HG02763 (cell line): ENCODE data around the gene OLFM4.

Experiments used
- ATAC-seq: cut with Tn5 transposase; IDR thresholded peaks from one replicate; pipeline ENCODE4 v1.9.1; 2021; ENCODE audit warnings: mild to moderate bottlenecking, moderate library complexity; ENCODE audit not compliant: unreplicated experiment

Gene OLFM4

DNA sequence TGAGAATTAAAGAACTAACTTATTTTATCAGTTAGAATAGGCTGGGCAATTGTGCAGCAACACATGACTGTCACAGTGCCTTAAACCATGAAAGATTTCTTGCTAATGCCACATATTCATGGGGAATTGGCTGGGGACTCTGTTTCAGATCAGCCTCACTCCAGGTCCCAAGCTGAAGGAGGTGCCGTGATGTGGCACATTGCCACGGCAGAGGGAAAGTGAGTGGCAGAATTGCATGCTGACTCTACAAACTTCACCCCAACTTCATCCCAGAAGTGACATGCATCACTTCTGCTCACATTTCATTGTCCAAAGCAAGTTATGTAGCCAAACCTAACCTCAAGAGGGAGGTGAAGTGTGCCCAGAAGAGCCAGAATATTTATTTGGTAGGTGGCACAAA lies 37.8 kb downstream of the OLFM4 start:
- ATAC-seq: no peak

DNA sequence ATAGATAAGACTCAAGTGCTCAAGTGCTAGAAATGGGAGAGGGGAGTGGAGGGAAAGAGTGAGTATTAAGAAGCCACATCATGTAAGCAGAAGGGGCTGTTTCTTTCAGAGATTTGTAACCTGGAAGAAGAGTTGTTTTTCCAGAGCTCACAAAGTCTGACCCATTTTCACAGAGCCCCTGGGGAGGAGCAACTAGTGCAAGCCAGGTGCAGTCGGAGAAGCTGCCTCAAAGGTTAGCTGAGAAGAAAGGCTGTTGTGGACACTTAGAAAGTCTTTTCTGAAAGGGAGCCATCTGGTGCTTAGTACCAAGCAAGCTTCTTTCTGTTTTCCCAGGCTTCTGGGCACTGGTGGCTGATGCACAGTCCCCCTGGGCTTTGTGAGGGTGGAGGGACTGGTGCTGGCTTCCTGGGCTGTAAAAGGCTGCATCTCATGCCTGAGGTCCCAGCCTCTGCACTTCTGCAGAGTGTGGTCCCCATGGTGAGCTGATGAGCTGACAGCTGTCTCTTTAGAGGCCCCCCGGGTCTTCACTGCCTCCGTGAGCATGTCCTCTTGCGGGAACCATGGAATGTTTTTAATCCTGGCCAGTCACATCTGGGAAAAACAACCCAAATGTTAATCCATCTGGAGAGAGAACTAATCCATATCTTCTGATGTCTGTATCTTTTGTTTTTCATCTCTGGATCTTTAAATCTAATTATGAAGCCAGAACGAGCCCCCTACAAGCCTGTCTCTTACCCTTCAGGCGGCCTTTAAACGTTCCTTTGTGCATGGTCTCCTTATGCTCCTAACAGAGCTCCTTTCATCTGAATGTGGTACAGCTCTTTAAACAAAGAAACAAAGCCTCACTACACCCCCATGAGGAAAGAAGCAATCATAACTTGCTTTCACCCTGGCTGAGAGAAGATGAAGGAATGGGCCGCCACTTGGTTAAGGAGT lies 40.2 kb downstream of the OLFM4 start:
- ATAC-seq: no peak

DNA sequence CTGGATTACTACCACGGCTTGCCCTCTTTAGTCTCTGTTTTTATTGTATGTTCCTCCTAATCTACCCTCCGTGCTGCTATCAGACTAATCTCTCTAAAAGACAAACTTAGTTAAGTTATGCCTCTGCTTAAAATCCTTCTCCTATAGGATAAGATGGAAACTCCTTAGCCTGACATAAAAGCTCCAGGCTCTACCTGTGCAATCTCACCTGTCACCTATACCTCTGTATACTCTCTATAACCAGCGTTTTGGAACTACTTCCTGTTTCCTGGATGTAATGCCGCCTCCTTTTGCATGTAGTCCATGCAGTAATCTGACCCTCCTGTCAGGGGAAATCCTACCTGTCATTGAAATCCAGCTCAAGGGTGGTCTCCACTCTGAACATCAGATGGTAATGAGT lies 41.2 kb downstream of the OLFM4 start:
- ATAC-seq: no peak

DNA sequence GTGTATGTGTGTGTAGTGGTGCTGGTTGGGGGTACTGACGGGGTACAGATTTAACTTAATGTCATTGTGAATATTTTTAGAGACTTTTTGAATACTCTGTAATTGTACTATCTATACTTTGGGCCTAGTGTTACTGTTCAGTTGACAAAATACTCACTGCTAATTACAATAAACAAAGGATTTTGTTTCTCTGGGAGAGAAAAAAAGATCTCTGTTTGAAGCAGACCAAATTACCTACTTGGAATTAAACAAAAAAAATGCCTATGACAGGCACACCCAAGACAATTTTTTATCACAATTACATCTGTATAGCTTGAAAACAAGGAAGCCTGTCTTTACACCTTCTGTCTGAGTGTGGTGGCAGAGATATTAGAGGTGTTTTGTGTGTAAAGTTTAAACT lies 45.1 kb downstream of the OLFM4 start:
- no peak for ATAC-seq

- ATAC-seq: no peak
These were observed 45.5 kb downstream of the OLFM4 start for GRCh38 chr13:53074114-53074513.

- ATAC-seq: no peak
These were observed 46.9 kb downstream of the OLFM4 start for GRCh38 chr13:53075356-53076041.

DNA sequence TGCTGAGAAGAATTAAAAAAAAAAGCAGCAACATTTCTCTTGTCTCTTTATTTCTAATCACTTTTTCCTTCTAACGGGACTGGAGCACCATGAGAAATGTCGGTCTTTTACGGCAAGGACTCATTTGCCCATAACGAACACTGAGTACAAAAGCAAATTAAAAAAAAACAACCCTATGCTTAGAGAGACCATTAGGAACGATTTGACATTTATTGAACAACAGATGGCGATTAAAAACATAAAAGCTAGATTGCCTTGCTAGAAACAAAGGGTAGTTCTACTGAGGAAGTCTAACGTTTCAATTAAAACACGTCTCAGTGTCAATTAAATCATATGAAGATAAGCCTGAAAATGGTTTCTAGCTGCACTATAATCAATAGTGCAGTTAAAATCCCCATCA lies 51.1 kb downstream of the OLFM4 start:
- no peak for ATAC-seq

DNA sequence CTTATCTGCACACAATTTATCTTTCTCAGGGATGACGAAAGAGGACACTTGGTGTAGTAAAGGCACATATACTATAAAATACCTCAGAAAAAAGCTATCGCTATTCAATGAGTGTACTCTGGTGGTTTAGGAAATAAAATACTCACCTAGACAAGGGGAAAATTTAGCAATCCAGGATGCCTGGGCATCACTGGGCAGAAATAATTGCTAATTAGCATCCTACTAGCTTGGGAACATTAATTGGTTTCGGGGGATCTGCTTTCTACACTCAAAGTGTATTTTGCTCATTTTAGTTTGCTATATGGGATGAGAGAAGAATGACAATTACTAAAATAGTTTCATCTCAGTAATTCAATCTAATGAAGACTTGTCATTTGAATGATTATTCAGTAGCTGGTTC lies 60.3 kb downstream of the OLFM4 start:
- ATAC-seq: no peak

DNA sequence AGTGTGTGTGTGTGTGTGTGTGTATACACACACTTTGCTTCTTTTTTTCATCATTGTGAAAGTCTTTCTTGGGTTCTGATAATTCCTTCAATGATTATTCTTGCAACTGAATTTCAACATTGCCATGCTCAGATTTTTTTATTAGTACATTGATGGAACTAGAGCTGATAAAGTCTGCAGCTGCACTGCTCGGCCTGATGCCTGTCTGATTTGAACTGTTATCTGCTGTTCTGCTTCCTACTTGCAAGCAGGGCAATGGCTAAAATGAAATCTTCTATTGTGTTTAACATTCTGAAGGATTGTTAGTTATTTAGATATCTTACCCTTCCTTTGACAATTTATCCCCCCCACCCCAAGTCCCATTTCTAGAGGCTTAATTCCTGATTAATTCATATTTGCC lies 61.3 kb downstream of the OLFM4 start:
- ATAC-seq: no peak

DNA sequence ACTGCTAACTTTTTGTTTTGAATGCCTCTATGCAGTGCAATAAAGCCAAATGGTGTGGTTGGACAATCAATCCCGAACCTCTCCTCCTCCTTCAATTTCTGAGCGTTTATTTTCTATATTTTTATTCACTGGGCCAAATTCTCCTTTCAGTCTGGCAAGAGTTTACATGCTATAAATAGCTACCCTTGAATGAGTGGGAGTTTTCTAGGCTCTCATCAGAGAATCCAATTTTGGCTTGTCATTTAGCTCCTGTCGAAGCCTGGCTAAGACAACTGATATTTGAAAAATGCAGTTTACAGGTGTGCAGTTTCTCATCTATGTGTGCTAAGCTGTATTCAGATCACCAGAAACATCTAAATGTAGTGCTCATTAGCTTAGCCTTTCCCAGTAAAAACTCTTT lies 61.8 kb downstream of the OLFM4 start:
- ATAC-seq: no peak

DNA sequence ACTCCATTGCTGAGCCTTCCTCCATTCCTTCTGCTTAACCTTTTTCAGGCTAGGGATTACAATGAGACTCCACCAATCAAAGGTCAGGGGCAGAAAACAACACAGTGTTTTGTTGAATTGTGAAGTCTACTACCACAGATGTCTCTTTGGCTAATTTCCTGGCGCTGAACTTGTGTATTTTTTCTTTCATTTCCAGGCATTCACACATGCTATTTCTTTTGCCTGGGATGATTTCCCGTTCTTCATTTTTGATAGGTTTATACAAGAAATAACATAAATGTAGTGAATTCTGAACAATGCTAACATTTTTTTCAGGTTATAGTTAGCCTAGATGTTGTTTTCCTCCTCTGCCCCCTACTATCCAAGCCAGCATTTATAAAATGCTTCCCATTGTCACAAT lies 64.3 kb downstream of the OLFM4 start:
- no peak for ATAC-seq

- no peak for ATAC-seq
These were observed 69.8 kb downstream of the OLFM4 start for GRCh38 chr13:53098455-53098854.

GRCh38 chr13:53100394-53101063 lies 71.9 kb downstream of the OLFM4 start:
- no peak for ATAC-seq
